ENCODE measurements around the gene GAB4.
"Not testable (repeated sequence)": the region's sequence is repeated elsewhere in the genome, so short reads cannot be mapped to it uniquely, and the experiment has no call there.

GAB4 gene, protein sequence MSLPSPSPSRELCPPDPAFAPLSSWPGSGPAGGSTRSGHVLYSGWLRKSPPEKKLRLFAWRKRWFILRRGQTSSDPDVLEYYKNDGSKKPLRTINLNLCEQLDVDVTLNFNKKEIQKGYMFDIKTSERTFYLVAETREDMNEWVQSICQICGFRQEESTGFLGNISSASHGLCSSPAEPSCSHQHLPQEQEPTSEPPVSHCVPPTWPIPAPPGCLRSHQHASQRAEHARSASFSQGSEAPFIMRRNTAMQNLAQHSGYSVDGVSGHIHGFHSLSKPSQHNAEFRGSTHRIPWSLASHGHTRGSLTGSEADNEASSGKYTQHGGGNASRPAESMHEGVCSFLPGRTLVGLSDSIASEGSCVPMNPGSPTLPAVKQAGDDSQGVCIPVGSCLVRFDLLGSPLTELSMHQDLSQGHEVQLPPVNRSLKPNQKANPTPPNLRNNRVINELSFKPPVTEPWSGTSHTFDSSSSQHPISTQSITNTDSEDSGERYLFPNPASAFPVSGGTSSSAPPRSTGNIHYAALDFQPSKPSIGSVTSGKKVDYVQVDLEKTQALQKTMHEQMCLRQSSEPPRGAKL

DNA sequence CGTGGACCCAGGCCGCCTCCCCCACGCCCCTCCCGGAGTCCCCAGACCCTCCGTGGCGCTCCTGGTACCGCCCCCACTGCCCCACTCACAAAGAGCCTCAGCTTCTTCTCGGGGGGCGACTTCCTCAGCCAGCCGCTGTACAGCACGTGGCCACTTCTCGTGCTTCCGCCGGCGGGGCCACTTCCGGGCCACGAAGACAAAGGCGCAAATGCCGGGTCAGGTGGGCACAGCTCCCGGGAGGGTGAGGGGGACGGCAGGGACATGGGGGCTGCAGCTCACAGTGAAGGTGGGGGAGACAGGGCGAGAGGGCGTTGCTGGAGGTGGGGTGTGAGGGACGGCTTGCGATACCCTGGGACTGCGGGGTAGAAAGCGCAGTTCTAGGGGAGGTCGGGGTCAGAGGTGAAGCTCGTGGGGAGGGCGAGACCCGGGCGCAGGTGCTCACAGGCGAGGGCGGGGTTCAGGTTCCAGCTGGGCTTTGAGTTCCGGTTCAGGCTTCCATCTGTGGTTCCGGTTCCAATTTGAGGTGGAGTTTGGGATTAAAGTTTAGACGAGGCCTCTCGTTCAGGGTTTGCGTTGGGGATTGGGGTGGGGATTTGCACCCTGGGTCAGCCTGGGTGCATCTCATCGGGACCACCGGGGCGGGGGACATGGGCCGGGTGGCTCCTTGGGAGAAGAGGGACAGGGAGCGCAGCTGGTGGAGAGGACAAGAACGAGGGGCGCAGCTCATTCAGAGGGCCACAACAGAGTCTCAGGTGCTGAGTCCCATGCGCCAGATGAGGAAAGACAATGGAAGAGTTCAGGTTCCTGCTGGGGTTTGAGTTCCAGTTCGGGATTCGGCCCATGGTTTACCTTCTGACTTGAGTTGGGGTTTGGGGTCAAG lies at the start of gene GAB4:
TSS of gene GAB4 (minus strand) at position 371 of the 880 bp plus-strand sequence. CDS start at position 263, 108 bp downstream.
- in situ Hi-C loops (cut with HindIII; ENCODE audit: low sequenced_read_pairs) = no loop called here
- no peak within 1 kb of the TSS for H3K4me3 ChIP-seq (ENCODE audit: low read depth, low read length)
- TF ChIP-seq, protein P1, sequence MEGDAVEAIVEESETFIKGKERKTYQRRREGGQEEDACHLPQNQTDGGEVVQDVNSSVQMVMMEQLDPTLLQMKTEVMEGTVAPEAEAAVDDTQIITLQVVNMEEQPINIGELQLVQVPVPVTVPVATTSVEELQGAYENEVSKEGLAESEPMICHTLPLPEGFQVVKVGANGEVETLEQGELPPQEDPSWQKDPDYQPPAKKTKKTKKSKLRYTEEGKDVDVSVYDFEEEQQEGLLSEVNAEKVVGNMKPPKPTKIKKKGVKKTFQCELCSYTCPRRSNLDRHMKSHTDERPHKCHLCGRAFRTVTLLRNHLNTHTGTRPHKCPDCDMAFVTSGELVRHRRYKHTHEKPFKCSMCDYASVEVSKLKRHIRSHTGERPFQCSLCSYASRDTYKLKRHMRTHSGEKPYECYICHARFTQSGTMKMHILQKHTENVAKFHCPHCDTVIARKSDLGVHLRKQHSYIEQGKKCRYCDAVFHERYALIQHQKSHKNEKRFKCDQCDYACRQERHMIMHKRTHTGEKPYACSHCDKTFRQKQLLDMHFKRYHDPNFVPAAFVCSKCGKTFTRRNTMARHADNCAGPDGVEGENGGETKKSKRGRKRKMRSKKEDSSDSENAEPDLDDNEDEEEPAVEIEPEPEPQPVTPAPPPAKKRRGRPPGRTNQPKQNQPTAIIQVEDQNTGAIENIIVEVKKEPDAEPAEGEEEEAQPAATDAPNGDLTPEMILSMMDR (IDR thresholded peaks at IDR 0.05; ENCODE audit: low read depth, low read length, missing control alignments) = no peak
- no peak for DNase-seq (ENCODE audit: low read depth)

DNA sequence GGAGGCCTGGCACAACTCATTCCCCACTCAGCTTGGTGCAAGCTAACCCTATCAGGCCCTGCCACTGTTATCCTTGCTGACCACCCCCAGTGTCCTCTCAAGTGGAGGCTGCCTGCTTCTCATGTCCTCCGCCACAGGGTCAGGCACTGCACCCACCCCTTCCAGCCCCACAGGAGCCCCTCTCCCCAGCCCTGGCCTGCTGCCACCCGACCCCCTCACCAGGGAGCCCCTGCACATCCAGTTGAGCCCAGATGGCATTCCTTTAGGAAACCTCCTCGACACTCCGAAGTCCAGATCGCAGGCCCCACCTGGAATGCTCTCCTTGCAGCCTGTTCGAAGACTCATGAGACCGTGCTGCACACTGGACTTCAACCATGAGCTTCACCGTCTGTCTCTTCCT lies 48.8 kb upstream of the GAB4 start:
- TF ChIP-seq, protein P1 (IDR thresholded peaks at IDR 0.05; ENCODE audit: low read depth, low read length, missing control alignments) = no peak
- DNase-seq (ENCODE audit: low read depth) = no peak
- in situ Hi-C loops (cut with HindIII; ENCODE audit: low sequenced_read_pairs) = no loop called here

DNA sequence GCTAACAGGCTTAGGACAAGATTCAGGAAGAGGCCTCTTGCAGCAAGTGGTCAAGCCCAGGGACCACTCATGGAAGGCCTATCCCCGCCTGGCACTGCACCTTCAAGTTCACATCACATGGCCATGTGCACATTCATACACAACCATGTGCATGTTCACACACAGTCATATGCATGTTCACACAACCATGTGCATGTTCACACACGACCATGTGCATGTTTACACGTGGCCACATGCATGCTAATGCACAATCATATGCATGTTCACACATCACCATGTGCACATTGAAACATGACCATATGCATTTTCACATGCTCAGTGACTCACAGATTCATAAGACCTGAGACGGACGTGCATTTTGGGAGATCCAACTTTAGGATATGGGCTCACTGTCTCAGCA lies 48.0 kb upstream of the GAB4 start:
- no peak overlapping the region for H3K4me3 ChIP-seq (ENCODE audit: low read depth, low read length)
- DNase-seq (ENCODE audit: low read depth) = no peak
- TF ChIP-seq, protein P1 (IDR thresholded peaks at IDR 0.05; ENCODE audit: low read depth, low read length, missing control alignments) = no peak
- in situ Hi-C loops (cut with HindIII; ENCODE audit: low sequenced_read_pairs) = no loop called here

More for the DNA sequence above, 48.8 kb upstream of the GAB4 start:
- H3K4me3 ChIP-seq (ENCODE audit: low read depth, low read length) = no peak overlapping the region

DNA sequence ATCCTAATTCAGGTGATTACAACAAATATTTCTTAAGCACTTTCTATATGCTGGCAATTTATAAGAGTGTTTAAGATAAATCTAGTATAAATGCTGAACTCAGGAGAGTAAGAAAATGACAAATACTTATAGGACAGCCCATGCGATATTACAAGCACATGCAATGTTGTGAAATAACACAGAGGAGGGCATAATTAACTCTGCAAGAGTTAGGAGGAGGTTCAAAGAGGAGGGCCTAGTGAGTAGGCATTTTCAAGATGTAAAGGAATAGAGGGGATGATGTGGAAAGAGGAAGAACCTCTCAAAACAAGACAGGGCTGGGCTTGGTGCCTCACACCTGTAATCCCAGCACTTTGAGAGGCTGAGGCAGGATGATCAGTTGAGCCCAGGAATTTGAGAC lies 39.6 kb upstream of the GAB4 start:
- in situ Hi-C loops (cut with HindIII; ENCODE audit: low sequenced_read_pairs) = no loop called here
- TF ChIP-seq, protein P1 (IDR thresholded peaks at IDR 0.05; ENCODE audit: low read depth, low read length, missing control alignments) = no peak
- H3K4me3 ChIP-seq (ENCODE audit: low read depth, low read length) = no peak overlapping the region
- DNase-seq (ENCODE audit: low read depth) = no peak

DNA sequence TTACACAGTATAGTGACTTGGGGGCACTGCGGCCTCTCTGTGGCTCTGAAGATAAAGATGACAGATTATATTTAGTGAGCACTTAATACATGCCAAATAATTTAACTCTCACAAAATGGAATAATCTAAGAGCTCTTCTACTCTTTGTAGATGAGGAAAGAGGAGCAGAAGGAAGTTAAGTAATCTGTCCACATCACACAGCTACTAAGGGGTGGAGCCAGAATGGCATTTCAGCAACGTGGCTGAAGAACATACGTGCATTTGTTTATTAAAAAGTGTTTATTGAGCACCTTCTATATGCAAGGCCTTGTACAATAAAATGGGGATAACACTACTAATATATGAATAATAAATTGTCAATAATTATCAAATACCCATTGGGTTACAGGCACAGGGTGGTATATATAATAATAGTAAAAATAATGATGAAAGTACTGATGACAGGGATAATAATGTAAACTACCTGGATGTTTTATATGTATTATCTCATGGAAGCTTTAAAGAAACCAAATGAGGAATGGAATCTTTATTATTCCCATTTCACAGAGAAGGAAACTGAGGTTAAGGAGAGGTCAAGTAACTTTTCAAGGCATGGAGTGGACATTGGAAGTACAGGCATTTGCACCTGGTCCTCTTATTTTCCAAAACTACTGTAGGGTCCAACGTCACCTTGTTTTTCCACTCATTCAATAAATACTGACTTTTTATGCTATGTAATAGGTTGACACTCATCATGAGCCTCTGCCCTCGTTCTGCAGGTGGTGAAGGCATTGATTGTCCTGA lies 38.7 kb upstream of the GAB4 start:
- DNase-seq (ENCODE audit: low read depth) = no peak
- TF ChIP-seq, protein P1 (IDR thresholded peaks at IDR 0.05; ENCODE audit: low read depth, low read length, missing control alignments) = no peak
- no peak overlapping the region for H3K4me3 ChIP-seq (ENCODE audit: low read depth, low read length)
- in situ Hi-C loops (cut with HindIII; ENCODE audit: low sequenced_read_pairs) = no loop called here

DNA sequence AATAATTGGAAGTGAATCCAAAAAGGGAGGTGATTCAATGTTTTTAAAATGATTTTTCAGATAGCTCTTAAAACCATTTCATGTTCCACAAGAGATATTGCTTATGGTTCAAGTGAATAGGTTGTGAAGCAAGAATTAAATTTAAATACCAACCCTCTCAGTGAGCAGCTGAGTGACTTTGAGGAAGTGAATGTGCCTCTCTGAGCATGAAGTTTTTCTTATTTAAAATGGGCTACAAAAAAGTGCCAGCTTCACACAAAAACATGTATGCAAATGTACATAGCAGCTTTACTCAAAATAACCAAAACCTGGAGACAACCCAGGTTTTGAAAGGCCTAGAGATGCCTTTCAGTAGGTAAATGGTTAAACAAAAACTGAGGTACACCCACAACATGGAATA lies 35.5 kb upstream of the GAB4 start:
- in situ Hi-C loops (cut with HindIII; ENCODE audit: low sequenced_read_pairs) = no loop called here
- no peak overlapping the region for H3K4me3 ChIP-seq (ENCODE audit: low read depth, low read length)
- TF ChIP-seq, protein P1 (IDR thresholded peaks at IDR 0.05; ENCODE audit: low read depth, low read length, missing control alignments) = no peak
- DNase-seq (ENCODE audit: low read depth) = no peak

DNA sequence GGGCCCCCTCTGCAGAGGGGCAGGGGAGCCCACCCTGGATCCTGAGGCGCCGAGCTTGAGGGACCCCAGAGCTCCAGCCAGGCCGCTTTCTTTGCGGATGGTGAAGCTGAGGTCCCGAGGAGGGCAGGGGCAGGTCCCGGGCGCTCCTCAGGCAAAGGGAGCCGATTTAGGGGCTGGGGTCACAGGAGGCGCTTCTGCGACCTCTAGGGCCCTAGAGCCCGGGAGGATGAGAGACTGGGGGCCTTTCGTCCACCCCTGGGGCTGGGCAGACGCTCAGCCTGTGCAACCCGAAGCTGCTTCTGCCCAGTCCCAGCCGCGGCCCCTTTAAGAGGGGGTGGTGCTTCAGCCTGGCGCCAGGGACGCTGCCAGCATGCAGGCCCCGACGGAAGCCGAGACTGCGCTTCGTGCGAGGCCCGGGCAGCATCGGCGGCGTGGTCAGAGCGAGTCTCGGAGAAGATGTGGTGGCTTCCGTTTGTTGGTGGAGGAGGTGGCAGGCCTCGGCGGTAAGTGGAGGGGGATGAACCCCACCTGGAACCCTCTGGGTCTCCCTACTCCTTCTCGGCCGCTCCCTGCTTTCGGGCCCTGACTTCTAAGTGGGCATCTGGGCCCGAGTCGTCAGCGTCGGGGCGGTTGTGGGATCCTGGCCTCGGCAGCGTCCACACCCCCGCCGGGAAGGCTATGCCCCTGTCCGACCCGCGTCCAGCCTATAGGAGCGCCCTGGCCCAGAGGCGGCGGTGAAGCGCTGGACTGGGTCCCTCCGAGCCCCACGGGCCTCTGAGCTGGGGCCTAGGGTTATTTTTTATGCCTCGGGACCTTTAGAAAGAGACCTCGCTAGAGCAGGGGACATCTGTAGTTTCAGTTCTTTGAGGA lies 29.1 kb upstream of the GAB4 start:
- H3K4me3 ChIP-seq (ENCODE audit: low read depth, low read length); in situ Hi-C loops (cut with HindIII; ENCODE audit: low sequenced_read_pairs): not testable (repeated sequence)

More for the DNA sequence above, 29.1 kb upstream of the GAB4 start:
- DNase-seq (ENCODE audit: low read depth) = not testable (repeated sequence)

Measured in astrocyte of the cerebellum (primary cell).